ENCODE measurements around the gene JPH3.

GRCh38 chr16:87647431-87648185 is 45.3 kb downstream of the JPH3 start:
- no peak for TF ChIP-seq CTCF (IDR thresholded peaks at IDR 0.05)
- TF ChIP-seq POLR2A (IDR thresholded peaks at IDR 0.05) = no peak
